IMR-90 (cell line): ENCODE data around the gene HTR2A. TPM values are rescaled to one million over a fixed set of nuclear protein-coding genes. Genes with fewer than 3 reads are reported as not detected.

Experiments used
- ATAC-seq: fragments of 200-7000 bp; cut with Tn5 transposase; 2 replicates; pipeline ENCODE4 v1.9.1; 2020; ENCODE audit warnings: low read depth, mild to moderate bottlenecking, moderate library complexity
- BruUV-seq: library from RNA; stranded (reverse); fragments of 400-500 nt; replicated peaks from 2 replicates; lab custom pipeline; 2021; lab: Mats Ljungman, UMichigan
- CTCF ChIA-PET: fragments of 300-600 bp; formaldehyde crosslinking; extraction: SDS; loops from one replicate; lab custom pipeline; 2021; ENCODE audit warnings: antibody characterized with exemption; lab: Yijun Ruan, JAX
- POLR2A ChIA-PET: fragments of 300-600 bp; sonication (Branson Sonifier 250); formaldehyde crosslinking; loops from one replicate; lab custom pipeline; 2022; ENCODE audit warnings: antibody characterized with exemption; ENCODE audit not compliant: unreplicated experiment; lab: Charles Lee
- DNase-seq: peaks from one replicate; pipeline ENCODE4 v3.0.0; 2013
- H2AFZ ChIP-seq: replicated peaks from 2 replicates; pipeline ENCODE3; 2013; ENCODE audit warnings: low read length, mild to moderate bottlenecking; ENCODE audit not compliant: poor library complexity
- H2AK5ac ChIP-seq: 2 replicates; pipeline ENCODE4 v1.6.1; 2013; ENCODE audit warnings: low read depth, low read length, inconsistent platforms
- H2AK9ac ChIP-seq: replicated peaks from 2 replicates; pipeline ENCODE3; 2013; ENCODE audit warnings: mild to moderate bottlenecking, low read depth, low read length, moderate library complexity; ENCODE audit not compliant: poor library complexity
- H2BK120ac ChIP-seq: 2 replicates; pipeline ENCODE4 v1.6.1; 2013; ENCODE audit warnings: low read depth, low read length, inconsistent platforms
- H2BK15ac ChIP-seq: 3 replicates; pipeline ENCODE4 v1.6.1; 2013; ENCODE audit warnings: low read depth, low read length, inconsistent platforms
- H2BK20ac ChIP-seq: 2 replicates; pipeline ENCODE4 v1.6.1; 2013; ENCODE audit warnings: low read depth, mild to moderate bottlenecking, inconsistent platforms, low read length, moderate library complexity
- H2BK5ac ChIP-seq: 2 replicates; pipeline ENCODE4 v1.6.1; 2013; ENCODE audit warnings: mild to moderate bottlenecking, low read depth, low read length, inconsistent platforms; ENCODE audit not compliant: poor library complexity, severe bottlenecking
- H3K14ac ChIP-seq: replicated peaks from 2 replicates; pipeline ENCODE4 v1.6.1; 2013; ENCODE audit warnings: low read depth, low read length, inconsistent platforms
- H3K18ac ChIP-seq: 2 replicates; pipeline ENCODE4 v1.6.1; 2013; ENCODE audit warnings: low read depth, low read length, control low read depth
- H3K23ac ChIP-seq: 2 replicates; pipeline ENCODE4 v1.6.1; 2013; ENCODE audit warnings: low read depth, low read length, inconsistent platforms
- H3K27ac ChIP-seq: 2 replicates; pipeline ENCODE4 v1.5.1; 2013; ENCODE audit warnings: mild to moderate bottlenecking, control low read depth, low read length; ENCODE audit not compliant: insufficient read depth
- H3K27me3 ChIP-seq: 2 replicates; pipeline ENCODE4 v1.6.1; 2013; ENCODE audit warnings: low read length; ENCODE audit not compliant: control insufficient read depth, insufficient read depth
- H3K36me3 ChIP-seq: 2 replicates; pipeline ENCODE4 v1.6.1; 2013; ENCODE audit warnings: low read length, mixed read lengths; ENCODE audit not compliant: control insufficient read depth, insufficient read depth
- H3K4ac ChIP-seq: 2 replicates; pipeline ENCODE4 v1.6.1; 2013; ENCODE audit warnings: low read depth, low read length, inconsistent platforms
- H3K4me1 ChIP-seq: 2 replicates; pipeline ENCODE4 v1.6.1; 2013; ENCODE audit warnings: low read length, mixed read lengths; ENCODE audit not compliant: control insufficient read depth, insufficient read depth
- H3K4me2 ChIP-seq: 2 replicates; pipeline ENCODE4 v1.6.1; 2013; ENCODE audit warnings: low read depth, mild to moderate bottlenecking, control low read depth, low read length, moderate library complexity
- H3K4me3 ChIP-seq: 2 replicates; pipeline ENCODE4 v1.5.1; 2013; ENCODE audit warnings: low read depth, mild to moderate bottlenecking, control low read depth, low read length, moderate library complexity; ENCODE audit not compliant: insufficient read depth
- H3K56ac ChIP-seq: 2 replicates; pipeline ENCODE4 v1.6.1; 2013; ENCODE audit warnings: low read length, inconsistent platforms; ENCODE audit not compliant: insufficient read depth; ENCODE audit errors: extremely low read depth
- H3K79me1 ChIP-seq, 2 experiments: 2 replicates each; pipeline ENCODE4 v1.6.1; 2013; ENCODE audit warnings: low read length in 2 of 2, inconsistent platforms in 1 of 2, low read depth in 1 of 2
- H3K9ac ChIP-seq: 2 replicates; pipeline ENCODE4 v1.6.1; 2013; ENCODE audit warnings: low read depth, low read length, control low read depth
- H3K9me1 ChIP-seq: 2 replicates; pipeline ENCODE4 v1.6.1; 2013; ENCODE audit warnings: low read length, inconsistent platforms; ENCODE audit not compliant: insufficient read depth
- H3K9me3 ChIP-seq: 2 replicates; pipeline ENCODE4 v1.6.1; 2013; ENCODE audit warnings: low read length; ENCODE audit not compliant: control insufficient read depth, insufficient read depth
- H4K20me1 ChIP-seq: 2 replicates; pipeline ENCODE4 v1.6.1; 2013; ENCODE audit warnings: low read length, inconsistent platforms; ENCODE audit not compliant: insufficient read depth
- H4K5ac ChIP-seq: 2 replicates; pipeline ENCODE4 v1.6.1; 2013; ENCODE audit warnings: mild to moderate bottlenecking, low read depth, low read length, control low read depth
- H4K8ac ChIP-seq, 2 experiments: 2 replicates each; pipeline ENCODE4 v1.6.1; 2013; ENCODE audit warnings: low read depth in 2 of 2, low read length in 2 of 2, control low read depth in 1 of 2, inconsistent platforms in 1 of 2
- H4K91ac ChIP-seq: 2 replicates; pipeline ENCODE4 v1.6.1; 2013; ENCODE audit warnings: low read depth, low read length, inconsistent platforms; ENCODE audit not compliant: insufficient read depth
- BHLHE40 ChIP-seq: fragments of 150-350 bp; IDR thresholded peaks from 2 replicates; pipeline ENCODE4 v1.6.1; 2016; ENCODE audit warnings: mild to moderate bottlenecking, low read depth, low read length
- CEBPB ChIP-seq: IDR thresholded peaks from 2 replicates; pipeline ENCODE4 v1.6.1; 2012; ENCODE audit warnings: low read depth, low read length, improper control_type of control experiment
- CHD1 ChIP-seq: IDR thresholded peaks from 2 replicates; pipeline ENCODE4 v1.6.1; 2012; ENCODE audit warnings: low read depth, low read length, improper control_type of control experiment
- FOS ChIP-seq: fragments of 150-350 bp; IDR thresholded peaks from 2 replicates; pipeline ENCODE4 v1.6.1; 2016; ENCODE audit warnings: low read depth, low read length
- MAFK ChIP-seq: IDR thresholded peaks from 2 replicates; pipeline ENCODE4 v1.6.1; 2012; ENCODE audit warnings: low read depth, low read length, improper control_type of control experiment
- MAZ ChIP-seq: IDR thresholded peaks from 2 replicates; pipeline ENCODE4 v1.6.1; 2012; ENCODE audit warnings: low read depth, mild to moderate bottlenecking, low read length, improper control_type of control experiment, moderate library complexity, borderline replicate concordance
- MXI1 ChIP-seq: IDR thresholded peaks from 2 replicates; pipeline ENCODE4 v1.6.1; 2012; ENCODE audit warnings: low read depth, mild to moderate bottlenecking, low read length, moderate library complexity, borderline replicate concordance
- NFE2L2 ChIP-seq: fragments of 150-350 bp; IDR thresholded peaks from 2 replicates; pipeline ENCODE4 v1.6.1; 2016; ENCODE audit warnings: low read depth, mild to moderate bottlenecking, low read length
- POLR2A ChIP-seq: IDR thresholded peaks from 2 replicates; pipeline ENCODE4 v1.6.1; 2012; ENCODE audit warnings: mild to moderate bottlenecking, low read depth, low read length
- RAD21 ChIP-seq: IDR thresholded peaks from 2 replicates; pipeline ENCODE4 v1.6.1; 2012; ENCODE audit warnings: low read length, improper control_type of control experiment
- RCOR1 ChIP-seq: IDR thresholded peaks from 2 replicates; pipeline ENCODE4 v1.6.1; 2012; ENCODE audit warnings: mild to moderate bottlenecking, low read length, improper control_type of control experiment; ENCODE audit not compliant: insufficient replicate concordance
- RFX5 ChIP-seq: IDR thresholded peaks from 2 replicates; pipeline ENCODE4 v1.8.0; 2012; ENCODE audit warnings: low read depth, mild to moderate bottlenecking, low read length, moderate library complexity
- SMC3 ChIP-seq: fragments of 150-350 bp; IDR thresholded peaks from 2 replicates; pipeline ENCODE4 v1.6.1; 2016; ENCODE audit warnings: low read depth, mild to moderate bottlenecking, antibody characterized with exemption, low read length, moderate library complexity
- WGBS, 2 experiments: methylation state at CpG; one replicate each; pipeline versions ENCODE4 v1.1.5 to v1.1.7; 2013; ENCODE audit warnings: missing lambda C conversion rate in 2 of 2; ENCODE audit not compliant: insufficient read length in 1 of 2; ENCODE audit errors: extremely low coverage in 2 of 2; 5-methylcytosine and 5-hydroxymethylcytosine counted together
- dilution Hi-C: fragments of 300-500 bp; cut with HindIII; formaldehyde crosslinking; loops from one replicate; pipeline ENCODE4 v1.14.3; 2018; ENCODE audit warnings: low sequenced_read_pairs; ENCODE audit not compliant: unreplicated experiment
- in situ Hi-C: fragments of 300-500 bp; cut with MboI; formaldehyde crosslinking; loops from 3 replicates; pipeline ENCODE4 v1.14.3; 2019; ENCODE audit warnings: low sequenced_read_pairs, inconsistent platforms, mixed read lengths
- intact Hi-C: fragments of 100-400 bp; cut with micrococcal nuclease; formaldehyde crosslinking; loops from 2 replicates; pipeline ENCODE4 v1.10.0; 2022
- polyA plus RNA-seq, 3 experiments: library from polyadenylated mRNA; depleted of rRNA; stranded (reverse); fragments of >200 nt; gene quantifications; 2 replicates each; pipeline ENCODE4 v1.2.3, GENCODE V29; 2012; ENCODE audit warnings: low replicate concordance in 1 of 3
- total RNA-seq: library from RNA; depleted of rRNA; stranded (reverse); fragments of >200 nt; gene quantifications from 2 replicates; pipeline ENCODE4 v1.2.3, GENCODE V29; 2012
- TF ChIP-seq, protein P1 (sequence below): fragments of 150-350 bp; IDR thresholded peaks from 2 replicates; pipeline ENCODE4 v1.6.1; 2016; ENCODE audit warnings: low read depth, mild to moderate bottlenecking, low read length, moderate library complexity, borderline replicate concordance
- TF ChIP-seq, protein P2 (sequence below): conservative IDR thresholded peaks from 2 replicates; pipeline ENCODE4 v1.5.1; 2012; ENCODE audit warnings: mild to moderate bottlenecking, low read depth, low read length, improper control_type of control experiment
- TF ChIP-seq, protein P3 (sequence below): fragments of 150-350 bp; IDR thresholded peaks from 2 replicates; pipeline ENCODE4 v1.6.1; 2017; ENCODE audit warnings: mild to moderate bottlenecking, antibody characterized with exemption, low read length, low read depth

HTR2A gene
- total and polyA plus RNA-seq, 2 of the 4 experiments (the other 2 are of a cell fraction): 0.02 TPM; not detected in 1

DNA sequence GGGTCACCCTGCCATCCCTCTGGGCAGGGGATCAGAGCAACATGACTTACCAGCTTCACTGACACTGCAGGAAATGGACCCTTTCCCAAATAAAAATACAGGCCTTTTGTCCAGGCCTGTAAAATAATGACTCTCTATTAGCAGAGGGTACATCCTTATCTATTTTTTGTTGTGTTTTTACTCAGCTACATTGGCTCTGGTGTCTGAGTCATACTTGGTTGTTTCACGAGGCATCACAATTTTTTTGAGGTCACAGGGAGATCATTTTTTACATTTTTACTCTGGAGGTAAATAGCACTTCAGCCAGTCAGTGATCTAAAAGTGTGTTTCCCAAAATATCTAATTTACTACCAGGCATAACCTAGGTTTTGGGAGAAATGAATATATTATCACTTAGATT lies 6.9 kb upstream of the HTR2A start:
- H4K91ac ChIP-seq: no peak overlapping the region
- H3K9ac ChIP-seq: no peak overlapping the region
- no peak overlapping the region for H3K4me3 ChIP-seq
- no peak overlapping the region for H4K5ac ChIP-seq
- H3K9me3 ChIP-seq: no peaks in the 10 kb centered on the region
- no peak overlapping the region for H4K8ac ChIP-seq
- intact Hi-C loops (no loop called here), dilution Hi-C loops (no loop called here), in situ Hi-C loops (no loop called here)
- no peak overlapping the region for H3K14ac ChIP-seq
- H3K4ac ChIP-seq: no peak overlapping the region
- H2AK9ac ChIP-seq: no peak overlapping the region
- no peak overlapping the region for H2BK120ac ChIP-seq
- no peak overlapping the region for H3K27ac ChIP-seq
- H2AK5ac ChIP-seq: no peak overlapping the region
- peaks cover 2% of the 10 kb centered on the region; the same call in 1 of the 2 replicates for H3K4me1 ChIP-seq
- no peaks in the 10 kb centered on the region for H3K79me1 ChIP-seq
- no peaks in the 10 kb centered on the region for H3K9me1 ChIP-seq
- H2BK5ac ChIP-seq: no peak overlapping the region
- no peaks in the 10 kb centered on the region for H3K36me3 ChIP-seq
- no peak for ATAC-seq
- H2BK15ac ChIP-seq: no peak overlapping the region
- POLR2A ChIA-PET: no interaction called here
- no CpG with 5 or more reads among the region's 1 CpG for WGBS, 2 experiments
- no peak overlapping the region for H3K23ac ChIP-seq
- no peak overlapping the region for H2AFZ ChIP-seq
- no peak overlapping the region for H3K56ac ChIP-seq
- H3K18ac ChIP-seq: no peak overlapping the region
- CTCF ChIA-PET: interaction anchor here (0.6 kb wide), 1 partner anchor 906 kb away, joined by 4 read pairs; no protein-coding TSS in a partner anchor
- TF ChIP-seq CEBPB (no peak), RFX5 (no peak), FOS (no peak), SMC3 (no peak), MXI1 (no peak), NFE2L2 (no peak), MAZ (no peak), POLR2A (no peak), BHLHE40 (no peak), CHD1 (no peak), RCOR1 (no peak), RAD21 (no peak), MAFK (no peak)
- TF ChIP-seq, protein P1, sequence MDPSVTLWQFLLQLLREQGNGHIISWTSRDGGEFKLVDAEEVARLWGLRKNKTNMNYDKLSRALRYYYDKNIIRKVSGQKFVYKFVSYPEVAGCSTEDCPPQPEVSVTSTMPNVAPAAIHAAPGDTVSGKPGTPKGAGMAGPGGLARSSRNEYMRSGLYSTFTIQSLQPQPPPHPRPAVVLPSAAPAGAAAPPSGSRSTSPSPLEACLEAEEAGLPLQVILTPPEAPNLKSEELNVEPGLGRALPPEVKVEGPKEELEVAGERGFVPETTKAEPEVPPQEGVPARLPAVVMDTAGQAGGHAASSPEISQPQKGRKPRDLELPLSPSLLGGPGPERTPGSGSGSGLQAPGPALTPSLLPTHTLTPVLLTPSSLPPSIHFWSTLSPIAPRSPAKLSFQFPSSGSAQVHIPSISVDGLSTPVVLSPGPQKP: no peak
- TF ChIP-seq, protein P2, sequence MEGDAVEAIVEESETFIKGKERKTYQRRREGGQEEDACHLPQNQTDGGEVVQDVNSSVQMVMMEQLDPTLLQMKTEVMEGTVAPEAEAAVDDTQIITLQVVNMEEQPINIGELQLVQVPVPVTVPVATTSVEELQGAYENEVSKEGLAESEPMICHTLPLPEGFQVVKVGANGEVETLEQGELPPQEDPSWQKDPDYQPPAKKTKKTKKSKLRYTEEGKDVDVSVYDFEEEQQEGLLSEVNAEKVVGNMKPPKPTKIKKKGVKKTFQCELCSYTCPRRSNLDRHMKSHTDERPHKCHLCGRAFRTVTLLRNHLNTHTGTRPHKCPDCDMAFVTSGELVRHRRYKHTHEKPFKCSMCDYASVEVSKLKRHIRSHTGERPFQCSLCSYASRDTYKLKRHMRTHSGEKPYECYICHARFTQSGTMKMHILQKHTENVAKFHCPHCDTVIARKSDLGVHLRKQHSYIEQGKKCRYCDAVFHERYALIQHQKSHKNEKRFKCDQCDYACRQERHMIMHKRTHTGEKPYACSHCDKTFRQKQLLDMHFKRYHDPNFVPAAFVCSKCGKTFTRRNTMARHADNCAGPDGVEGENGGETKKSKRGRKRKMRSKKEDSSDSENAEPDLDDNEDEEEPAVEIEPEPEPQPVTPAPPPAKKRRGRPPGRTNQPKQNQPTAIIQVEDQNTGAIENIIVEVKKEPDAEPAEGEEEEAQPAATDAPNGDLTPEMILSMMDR: no peak
- TF ChIP-seq, protein P3, sequence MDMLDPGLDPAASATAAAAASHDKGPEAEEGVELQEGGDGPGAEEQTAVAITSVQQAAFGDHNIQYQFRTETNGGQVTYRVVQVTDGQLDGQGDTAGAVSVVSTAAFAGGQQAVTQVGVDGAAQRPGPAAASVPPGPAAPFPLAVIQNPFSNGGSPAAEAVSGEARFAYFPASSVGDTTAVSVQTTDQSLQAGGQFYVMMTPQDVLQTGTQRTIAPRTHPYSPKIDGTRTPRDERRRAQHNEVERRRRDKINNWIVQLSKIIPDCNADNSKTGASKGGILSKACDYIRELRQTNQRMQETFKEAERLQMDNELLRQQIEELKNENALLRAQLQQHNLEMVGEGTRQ: no peak
- peak; percentile 17 for DNase-seq
- no peak overlapping the region for H3K4me2 ChIP-seq
- H4K20me1 ChIP-seq: no peaks in the 10 kb centered on the region
- H2BK20ac ChIP-seq: no peak overlapping the region
- H3K27me3 ChIP-seq: peaks cover 5% of the 10 kb centered on the region
- no TSS peak for BruUV-seq
